Kidney epithelial cell (primary cell): ENCODE data around the gene TMEM50A. TPM values are rescaled to one million over a fixed set of nuclear protein-coding genes. Genes with fewer than 3 reads are reported as not detected.

ENCODE experiments used
- DNase-seq: peaks from one replicate; pipeline ENCODE4 v3.0.0-alpha.2; 2010; ENCODE audit warnings: low read depth
- H3K27me3 ChIP-seq: 2 replicates; pipeline ENCODE4 v1.6.0; 2011; ENCODE audit warnings: low read length; ENCODE audit not compliant: control insufficient read depth, insufficient read depth
- H3K36me3 ChIP-seq: 2 replicates; pipeline ENCODE4 v1.5.1; 2011; ENCODE audit warnings: low read length; ENCODE audit not compliant: control insufficient read depth, insufficient read depth
- H3K4me3 ChIP-seq: 2 replicates; pipeline ENCODE4 v1.5.1; 2011; ENCODE audit warnings: low read depth, mild to moderate bottlenecking, control low read depth, low read length
- CTCF ChIP-seq: IDR thresholded peaks from 2 replicates; pipeline ENCODE4 v1.5.1; 2011; ENCODE audit warnings: mild to moderate bottlenecking, moderate library complexity, low read length, control low read depth, inconsistent platforms; ENCODE audit not compliant: insufficient read depth, poor library complexity, severe bottlenecking
- total RNA-seq: library from RNA; depleted of rRNA; stranded (reverse); fragments of >200 nt; gene quantifications from 2 replicates; pipeline ENCODE4 v1.2.3, GENCODE V29; 2015

Gene TMEM50A
- total RNA-seq, 1 donor from 2014 or later: 88.5 TPM

DNA sequence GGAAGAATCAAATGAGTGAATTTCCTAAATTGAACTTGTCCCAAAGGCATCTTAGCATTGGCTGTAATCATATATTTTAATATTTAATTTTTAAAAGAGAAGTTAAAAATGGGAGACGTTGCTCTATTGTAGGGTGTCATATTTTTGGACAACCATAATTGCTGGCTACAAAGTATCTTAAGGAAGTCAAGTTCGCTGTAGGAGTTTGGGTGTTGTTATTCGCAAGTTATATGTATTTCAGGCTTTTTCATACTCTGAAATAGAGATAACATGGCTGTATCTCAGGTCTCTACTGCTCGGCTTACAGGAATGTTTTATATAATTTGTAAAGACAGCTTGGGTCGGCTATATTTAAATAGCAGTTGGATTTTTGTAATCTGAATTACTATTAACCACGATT, 852 bp downstream of the TMEM50A start:
- Histone ChIP-seq H3K4me3 (peak overlapping the region; percentile 81), H3K27me3 (no peaks in the 10 kb centered on the region), H3K36me3 (no peaks in the 10 kb centered on the region)
- TF ChIP-seq CTCF: no peak
- no peak for DNase-seq

DNA sequence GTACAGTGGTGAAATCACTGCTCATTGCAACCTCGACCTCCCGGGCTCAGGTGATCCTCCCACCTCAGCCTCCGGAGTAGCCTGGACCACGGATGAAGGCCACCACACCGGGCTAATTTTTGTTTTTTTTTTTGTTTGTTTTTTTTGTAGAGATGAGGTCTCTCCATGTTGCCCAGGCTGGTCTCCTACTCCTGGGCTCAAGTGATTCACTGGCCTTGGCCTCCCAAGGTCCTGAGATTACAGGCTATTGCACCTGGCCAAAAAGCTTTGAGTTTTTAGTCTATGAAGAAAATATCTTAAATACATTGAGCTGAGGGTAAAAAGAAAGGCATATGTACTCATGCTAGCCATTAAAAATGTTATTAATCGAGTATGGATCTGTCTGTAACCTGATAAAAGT, 3.6 kb downstream of the TMEM50A start:
- H3K4me3 ChIP-seq: no peak overlapping the region
- no peak for TF ChIP-seq CTCF
- no peaks in the 10 kb centered on the region for H3K27me3 ChIP-seq
- no peak for DNase-seq
- H3K36me3 ChIP-seq: no peaks in the 10 kb centered on the region

DNA sequence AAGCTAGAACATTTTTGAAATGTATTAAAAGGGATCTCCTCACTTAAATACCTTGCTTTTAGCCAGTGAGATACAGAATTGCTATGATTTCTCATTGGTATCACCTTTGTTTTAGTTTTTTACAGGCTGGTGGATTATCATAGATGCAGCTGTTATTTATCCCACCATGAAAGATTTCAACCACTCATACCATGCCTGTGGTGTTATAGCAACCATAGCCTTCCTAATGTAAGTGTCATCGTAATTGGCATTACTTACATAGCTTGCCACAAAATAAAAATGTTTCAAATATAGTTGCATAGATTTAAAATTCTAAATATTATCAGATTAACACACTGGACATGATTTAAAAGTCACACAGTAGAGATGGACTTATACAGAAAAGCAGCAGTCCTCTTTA, 4.7 kb downstream of the TMEM50A start:
- Histone ChIP-seq H3K27me3 (no peaks in the 10 kb centered on the region), H3K4me3 (no peak overlapping the region), H3K36me3 (no peaks in the 10 kb centered on the region)
- no peak for TF ChIP-seq CTCF
- no peak for DNase-seq

DNA sequence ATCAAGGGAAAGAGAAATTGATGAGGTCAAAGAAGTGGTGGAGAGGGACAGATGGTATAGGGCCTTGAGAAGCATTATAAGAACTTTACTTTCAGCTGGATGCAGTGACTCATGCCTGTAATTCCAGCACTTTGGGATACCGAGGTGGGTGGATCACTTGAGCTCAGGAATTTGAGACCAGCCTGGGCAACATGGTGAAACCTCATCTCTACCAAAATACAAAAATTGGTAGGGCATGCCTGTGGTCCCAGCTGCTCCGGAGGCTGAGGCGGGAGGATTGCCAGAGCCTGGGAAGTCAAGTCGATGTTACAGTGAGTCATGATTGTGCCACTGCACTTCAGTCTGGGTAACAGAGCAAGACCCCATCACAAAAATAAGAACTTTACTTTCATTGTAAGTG, 5.7 kb downstream of the TMEM50A start:
- DNase-seq: no peak

DNA sequence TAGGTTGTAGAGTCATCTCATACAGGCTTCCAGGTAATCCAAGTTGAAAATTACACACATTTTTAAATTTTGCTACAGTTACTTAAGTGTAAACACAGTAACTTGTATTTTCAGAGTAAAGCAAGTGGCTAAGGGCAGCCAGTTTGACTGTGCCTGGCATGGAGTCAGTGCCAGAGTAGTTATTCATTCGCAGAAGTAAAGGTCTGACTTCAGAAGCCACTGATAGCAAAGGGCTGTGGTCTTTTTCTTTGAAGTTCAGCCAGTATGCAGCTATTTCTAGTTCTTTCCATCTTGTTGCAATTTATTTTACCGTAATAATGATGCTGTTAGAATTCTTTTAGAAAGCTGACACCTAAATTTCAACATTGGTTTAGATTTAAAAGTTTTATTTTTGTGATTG, 9.4 kb downstream of the TMEM50A start:
- no peak for TF ChIP-seq CTCF

More for the DNA sequence above, 5.7 kb downstream of the TMEM50A start:
- H3K4me3 ChIP-seq: no peak overlapping the region
- no peaks in the 10 kb centered on the region for H3K36me3 ChIP-seq
- no peak for TF ChIP-seq CTCF
- H3K27me3 ChIP-seq: no peaks in the 10 kb centered on the region

DNA sequence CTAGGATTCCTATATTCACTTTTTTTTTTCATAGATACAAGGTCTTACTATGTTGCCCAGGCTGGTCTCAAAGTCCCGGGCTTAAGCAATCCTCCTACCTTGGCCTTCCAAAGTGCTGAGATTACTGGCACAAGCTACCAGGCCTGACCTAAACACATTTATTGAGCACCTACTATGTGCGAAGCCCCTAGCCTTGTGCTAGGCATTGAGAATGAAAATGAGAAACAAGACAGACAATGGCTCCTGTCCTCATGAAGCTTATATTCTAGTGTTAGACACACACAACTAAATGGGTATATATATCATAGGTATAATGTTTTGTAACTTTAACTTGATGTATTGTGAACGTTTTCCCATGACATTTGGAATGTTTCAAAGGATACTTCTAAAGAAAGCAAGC, 11.5 kb downstream of the TMEM50A start:
- H3K36me3 ChIP-seq: no peaks in the 10 kb centered on the region

More for the DNA sequence above, 9.4 kb downstream of the TMEM50A start:
- Histone ChIP-seq H3K36me3 (no peaks in the 10 kb centered on the region), H3K4me3 (no peak overlapping the region), H3K27me3 (no peaks in the 10 kb centered on the region)
- DNase-seq: no peak

More for the DNA sequence above, 11.5 kb downstream of the TMEM50A start:
- no peaks in the 10 kb centered on the region for H3K27me3 ChIP-seq
- no peak overlapping the region for H3K4me3 ChIP-seq
- no peak for DNase-seq
- no peak for TF ChIP-seq CTCF
